Pancreas (tissue), 10 donors: ENCODE results near the gene NDUFB10. TPM values are rescaled to one million over a fixed set of nuclear protein-coding genes. Genes with fewer than 3 reads are reported as not detected.
A peak's percentile ranks its signal among the peaks of the same experiment; 100 is the strongest.

ENCODE experiments used
- ATAC-seq, 4 donors: fragments of 200-7000 bp; cut with Tn5 transposase; one replicate each; pipeline versions ENCODE4 v1.8.0 to v1.9.1; 2020; ENCODE audit warnings: mild to moderate bottlenecking in 4 of 4, moderate library complexity in 4 of 4
- DNase-seq, 6 donors: peaks; one replicate each; pipeline ENCODE4 v3.0.0-alpha.2; 2020
- FAIRE-seq: peaks from 2 replicates; lab custom pipeline; 2012; peaks lifted over from hg19 to GRCh38; lab: Jason Lieb, UNC
- H3K27ac ChIP-seq, 4 donors: fragments of 200-600 bp; sonication (generic); 1 replicate in 3 of 4; 2 replicates in 1 of 4; pipeline versions ENCODE4 v1.5.0 to v1.8.0; 2020
- H3K27me3 ChIP-seq, 4 donors: fragments of 200-600 bp; one replicate each; pipeline ENCODE4 v1.8.0; 2021
- H3K36me3 ChIP-seq, 3 donors: fragments of 200-600 bp; sonication (generic) in 1 of 3; one replicate each; pipeline versions ENCODE4 v1.5.0 to v1.8.0; 2020 to 2021
- H3K4me1 ChIP-seq, 3 donors: fragments of 200-600 bp; one replicate each; pipeline ENCODE4 v1.8.0; 2021
- H3K4me3 ChIP-seq, 4 donors: fragments of 200-600 bp; sonication (generic) in 2 of 4; one replicate each; pipeline versions ENCODE4 v1.5.0 to v1.8.0; 2020 to 2021
- H3K9me3 ChIP-seq, 4 donors: fragments of 200-600 bp; one replicate each; pipeline ENCODE4 v1.8.0; 2021
- WGBS, 2 donors: extraction: QIAGEN DNeasy Blood & Tissue Kit; methylation state at CpG; one replicate each; pipeline ENCODE4 v1.1.7; 2013; 5-methylcytosine and 5-hydroxymethylcytosine counted together
- intact Hi-C, 3 donors: fragments of 100-400 bp; cut with DNase I; formaldehyde crosslinking; loops; one replicate each; pipeline versions ENCODE4 v1.11.1 to v1.14.2; 2022
- polyA plus RNA-seq, 2 donors: library from polyadenylated mRNA; stranded (reverse); fragments of 200-250 nt; gene quantifications; one replicate each; pipeline ENCODE4 v1.2.3, GENCODE V29; 2013
- total RNA-seq, 6 donors: library from RNA; stranded (reverse); fragmentation: NEBNext Ultra II Directional in 4 of 6; extraction: Animal tissue kit (Norgen Biotek cat#: 25700) in 4 of 6; gene quantifications; one replicate each; pipeline versions ENCODE4 v1.2.1 to v1.2.4, GENCODE V29; 2021 to 2023
- TF ChIP-seq, protein P1 (sequence below), 4 donors: fragments of 200-600 bp; sonication (generic) in 3 of 4; IDR thresholded peaks; one replicate each; pipeline versions ENCODE4 v1.5.0 to v1.8.0; 2021; ENCODE audit warnings: antibody characterized with exemption in 4 of 4
- donor health status: healthy with polysubstance abuse.
- donor health status: DM: no; HTN: no; CAD: no; lungs with moderate emphysema.
- donor health status: DM: no; HTN: no; CAD: no.
- donor health status: control.
- donor health status: control.
- donor health status: Bipolar disorder and iron deficiency.
- donor health status: DM: yes; HTN: yes; CAD: no.
- donor health status: DM: no; HTN: no; CAD: no.
- donor health status: DM: no; HTN: no; CAD: no.
- donor health status: DM: yes; HTN: yes; CAD: no.

The NDUFB10 gene
- total and polyA plus RNA-seq, 8 donors: 54.0 to 108 (median 65.9) TPM

DNA sequence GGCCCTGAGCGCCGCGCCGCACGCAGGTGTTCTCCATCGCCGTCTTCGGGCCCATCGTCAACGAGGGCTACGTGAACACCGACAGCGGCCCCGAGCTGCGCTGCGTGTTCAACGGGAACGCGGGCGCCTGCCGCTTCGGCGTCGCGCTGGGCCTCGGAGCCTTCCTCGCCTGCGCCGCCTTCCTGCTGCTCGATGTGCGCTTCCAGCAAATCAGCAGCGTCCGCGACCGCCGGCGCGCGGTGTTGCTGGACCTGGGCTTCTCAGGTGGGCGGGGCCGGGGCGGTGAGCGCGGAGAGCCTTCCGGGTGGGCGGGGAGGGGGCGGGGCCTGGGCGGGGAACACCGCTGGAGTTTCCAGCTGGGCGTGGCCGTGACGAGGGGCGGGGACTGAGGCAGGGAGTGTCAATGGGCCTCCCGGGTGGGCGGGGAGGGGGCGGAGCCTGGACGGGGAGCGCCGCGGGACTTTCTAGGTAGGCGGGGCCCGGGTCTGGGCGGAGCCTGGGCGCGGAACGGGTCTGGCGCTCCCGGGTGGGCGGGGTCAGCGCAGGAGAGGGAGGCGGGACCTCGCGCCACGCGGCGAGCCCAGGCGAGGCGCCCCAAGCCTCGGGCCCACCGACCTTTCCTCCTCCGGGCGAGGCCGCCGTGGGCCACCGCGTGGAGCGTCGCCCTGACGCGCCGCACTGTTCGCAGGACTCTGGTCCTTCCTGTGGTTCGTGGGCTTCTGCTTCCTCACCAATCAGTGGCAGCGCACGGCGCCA, 32.8 kb downstream of the NDUFB10 start:
- TF ChIP-seq, protein P1, sequence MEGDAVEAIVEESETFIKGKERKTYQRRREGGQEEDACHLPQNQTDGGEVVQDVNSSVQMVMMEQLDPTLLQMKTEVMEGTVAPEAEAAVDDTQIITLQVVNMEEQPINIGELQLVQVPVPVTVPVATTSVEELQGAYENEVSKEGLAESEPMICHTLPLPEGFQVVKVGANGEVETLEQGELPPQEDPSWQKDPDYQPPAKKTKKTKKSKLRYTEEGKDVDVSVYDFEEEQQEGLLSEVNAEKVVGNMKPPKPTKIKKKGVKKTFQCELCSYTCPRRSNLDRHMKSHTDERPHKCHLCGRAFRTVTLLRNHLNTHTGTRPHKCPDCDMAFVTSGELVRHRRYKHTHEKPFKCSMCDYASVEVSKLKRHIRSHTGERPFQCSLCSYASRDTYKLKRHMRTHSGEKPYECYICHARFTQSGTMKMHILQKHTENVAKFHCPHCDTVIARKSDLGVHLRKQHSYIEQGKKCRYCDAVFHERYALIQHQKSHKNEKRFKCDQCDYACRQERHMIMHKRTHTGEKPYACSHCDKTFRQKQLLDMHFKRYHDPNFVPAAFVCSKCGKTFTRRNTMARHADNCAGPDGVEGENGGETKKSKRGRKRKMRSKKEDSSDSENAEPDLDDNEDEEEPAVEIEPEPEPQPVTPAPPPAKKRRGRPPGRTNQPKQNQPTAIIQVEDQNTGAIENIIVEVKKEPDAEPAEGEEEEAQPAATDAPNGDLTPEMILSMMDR (IDR thresholded peaks at IDR 0.05): no peak
- Histone ChIP-seq H3K4me3 (peak overlapping the region in 3 of 4 donors; percentile 15 to 39 (median 21)), H3K36me3 (peaks cover 0 to 2% (median 0%) of the 10 kb centered on the region in 3 donors), H3K4me1 (peaks cover 10 to 17% (median 14%) of the 10 kb centered on the region in 3 donors), H3K27ac (peak overlapping the region in 2 of 4 donors; percentile 37 to 50), H3K9me3 (no peaks in the 10 kb centered on the region), H3K27me3 (peaks cover 0 to 11% (median 0%) of the 10 kb centered on the region in 4 donors)
- peak; percentile 62 to 83 (median 80) for ATAC-seq
- FAIRE-seq: no peak
- DNase-seq: peak; percentile 88 to 97 (median 96)
- intact Hi-C loops: no loop called here
- 11 to 13% methylated on average over 63 to 96 of the region's 96 CpGs for WGBS, 2 donors

DNA sequence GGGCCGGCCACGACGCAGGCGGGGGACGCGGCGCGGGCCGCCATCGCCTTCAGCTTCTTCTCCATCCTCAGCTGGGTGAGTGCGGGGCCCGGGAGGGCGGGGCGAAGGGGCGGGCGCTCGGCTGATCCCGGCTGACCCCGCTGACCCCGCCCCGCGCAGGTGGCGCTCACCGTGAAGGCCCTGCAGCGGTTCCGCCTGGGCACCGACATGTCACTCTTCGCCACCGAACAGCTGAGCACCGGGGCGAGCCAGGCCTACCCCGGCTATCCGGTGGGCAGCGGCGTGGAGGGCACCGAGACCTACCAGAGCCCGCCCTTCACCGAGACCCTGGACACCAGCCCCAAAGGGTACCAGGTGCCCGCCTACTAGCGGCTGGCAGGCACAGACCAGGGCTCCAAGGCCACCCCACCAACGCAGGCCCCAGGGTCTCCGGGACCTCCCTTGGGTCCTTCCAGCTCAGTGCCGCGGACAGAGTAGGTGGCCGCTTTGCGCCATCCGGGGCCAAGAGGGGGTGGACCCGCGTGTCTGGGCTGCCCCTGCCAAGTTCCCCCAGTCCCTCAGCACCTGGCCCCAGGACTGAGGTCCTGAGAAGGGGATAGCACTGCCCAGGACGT, 33.5 kb downstream of the NDUFB10 start:
- H3K27ac ChIP-seq: peak overlapping the region in 1 of 4 donors; percentile 13
- no peaks in the 10 kb centered on the region for H3K9me3 ChIP-seq
- no peak for FAIRE-seq
- no peak for ATAC-seq
- TF ChIP-seq, protein P1 (IDR thresholded peaks at IDR 0.05): no peak
- H3K4me1 ChIP-seq: peaks cover 10 to 17% (median 14%) of the 10 kb centered on the region in 3 donors
- intact Hi-C loops: no loop called here
- H3K27me3 ChIP-seq: peaks cover 0 to 11% (median 0%) of the 10 kb centered on the region in 4 donors
- H3K36me3 ChIP-seq: peaks cover 0 to 9% (median 0%) of the 10 kb centered on the region in 3 donors
- DNase-seq: peak in 2 of 6 donors; percentile 71 to 84
- H3K4me3 ChIP-seq: no peak overlapping the region
- WGBS, 2 donors: 63 to 65% methylated on average over 45 to 50 of the region's 50 CpGs

DNA sequence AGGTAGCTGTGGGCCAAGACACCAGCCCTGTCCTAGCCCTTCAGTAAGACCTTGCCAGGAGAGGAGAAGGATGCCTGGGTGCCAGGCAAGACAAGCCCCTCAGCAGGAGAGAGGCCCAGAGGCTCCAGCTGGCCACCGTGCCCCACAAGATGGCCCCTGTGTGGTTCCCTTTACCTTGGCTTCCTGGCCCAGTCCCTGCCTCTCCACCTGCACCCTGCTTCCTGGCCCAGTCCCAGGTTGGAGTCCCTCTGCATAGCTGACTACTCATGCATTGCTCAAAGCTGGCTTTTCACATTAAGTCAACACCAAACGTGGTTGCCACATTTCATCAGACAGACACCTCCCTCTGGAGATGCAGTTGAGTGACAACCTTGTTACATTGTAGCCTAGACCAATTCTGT, 34.4 kb downstream of the NDUFB10 start:
- TF ChIP-seq, protein P1 (IDR thresholded peaks at IDR 0.05): no peak
- Histone ChIP-seq H3K4me1 (peaks cover 10 to 17% (median 14%) of the 10 kb centered on the region in 3 donors), H3K4me3 (no peak overlapping the region), H3K27me3 (peaks cover 0 to 11% (median 0%) of the 10 kb centered on the region in 4 donors), H3K9me3 (no peaks in the 10 kb centered on the region), H3K36me3 (peaks cover 0 to 18% (median 6%) of the 10 kb centered on the region in 3 donors), H3K27ac (no peak overlapping the region)
- WGBS, 2 donors: 38 to 62% methylated on average over 2 of the region's 2 CpGs
- peak in 1 of 6 donors; percentile 56 for DNase-seq
- no peak for FAIRE-seq
- intact Hi-C loops: no loop called here
- ATAC-seq: no peak

GRCh38 chr16:1997494-1998359, 38.4 kb downstream of the NDUFB10 start:
- DNase-seq: peak in 3 of 6 donors; percentile 33 to 70 (median 49)
- intact Hi-C loops: no loop called here
- no peak overlapping the region for H3K27ac ChIP-seq
- WGBS, 2 donors: 87 to 89% methylated on average over 26 of the region's 26 CpGs
- no peaks in the 10 kb centered on the region for H3K27me3 ChIP-seq
- H3K4me3 ChIP-seq: no peak overlapping the region
- peak in 1 of 4 donors; percentile 20 for ATAC-seq
- FAIRE-seq: no peak
- no peaks in the 10 kb centered on the region for H3K9me3 ChIP-seq
- peaks cover 19 to 57% (median 32%) of the 10 kb centered on the region in 3 donors for H3K36me3 ChIP-seq
- TF ChIP-seq, protein P1 (IDR thresholded peaks at IDR 0.05): no peak
- no peaks in the 10 kb centered on the region for H3K4me1 ChIP-seq
